ENCODE results near the gene CFAP299. TPM values are rescaled to one million over a fixed set of nuclear protein-coding genes. Genes with fewer than 3 reads are reported as not detected.

Gene CFAP299
- total RNA-seq, 1 donor from 2014 or later: not detected

Other genes with a start within 250 kb of the CFAP299 start
- gene PRDM8, start 138.2 kb upstream of the CFAP299 start, total RNA-seq: 0.90 and 2.1 TPM in 2 replicates
- gene FGF5, start 69.1 kb upstream of the CFAP299 start, total RNA-seq: 0.13 TPM in 2 replicates

Measured in dermis microvascular lymphatic vessel endothelial cell (primary cell).